OCI-M1 (cell line): ENCODE measurements around the gene TSPAN9.
A peak's percentile ranks its signal among the peaks of the same experiment; 100 is the strongest.

Experiments used
- DNase-seq: peaks from one replicate; lab custom pipeline; 2025; lab: John Stamatoyannopoulos, UW

TSPAN9 gene

DNA sequence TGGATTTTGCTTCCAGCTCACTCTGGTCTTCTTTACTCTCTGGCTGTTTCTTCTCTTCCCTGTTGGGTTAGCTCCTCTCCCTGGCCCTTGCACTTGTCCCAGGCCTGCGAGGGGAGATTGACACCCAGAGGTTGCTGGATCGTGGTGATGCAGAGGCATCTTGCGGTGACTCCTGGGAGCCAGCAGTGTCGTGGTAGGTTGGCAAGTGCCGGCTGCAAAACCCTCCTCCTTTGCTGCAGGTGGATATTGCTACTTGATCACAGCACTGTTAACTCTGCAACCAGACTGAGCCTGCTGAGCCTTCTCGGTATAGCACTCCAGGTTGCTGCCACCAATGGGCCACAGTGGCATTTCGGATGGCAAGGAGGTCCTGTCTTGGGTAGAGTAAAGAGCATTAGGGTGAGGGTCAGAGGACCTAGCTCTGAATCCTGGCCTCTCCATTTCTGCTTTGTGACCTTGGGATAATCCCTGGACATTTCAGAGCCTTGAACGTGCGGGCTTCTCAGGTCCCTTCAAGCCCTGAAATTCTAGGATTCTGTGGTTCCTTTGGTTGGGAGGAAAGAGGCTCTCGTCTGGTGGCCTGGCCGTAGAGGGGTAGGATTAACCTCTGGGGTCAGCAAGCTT, 87.4 kb downstream of the TSPAN9 start:
- DNase-seq: no peak

DNA sequence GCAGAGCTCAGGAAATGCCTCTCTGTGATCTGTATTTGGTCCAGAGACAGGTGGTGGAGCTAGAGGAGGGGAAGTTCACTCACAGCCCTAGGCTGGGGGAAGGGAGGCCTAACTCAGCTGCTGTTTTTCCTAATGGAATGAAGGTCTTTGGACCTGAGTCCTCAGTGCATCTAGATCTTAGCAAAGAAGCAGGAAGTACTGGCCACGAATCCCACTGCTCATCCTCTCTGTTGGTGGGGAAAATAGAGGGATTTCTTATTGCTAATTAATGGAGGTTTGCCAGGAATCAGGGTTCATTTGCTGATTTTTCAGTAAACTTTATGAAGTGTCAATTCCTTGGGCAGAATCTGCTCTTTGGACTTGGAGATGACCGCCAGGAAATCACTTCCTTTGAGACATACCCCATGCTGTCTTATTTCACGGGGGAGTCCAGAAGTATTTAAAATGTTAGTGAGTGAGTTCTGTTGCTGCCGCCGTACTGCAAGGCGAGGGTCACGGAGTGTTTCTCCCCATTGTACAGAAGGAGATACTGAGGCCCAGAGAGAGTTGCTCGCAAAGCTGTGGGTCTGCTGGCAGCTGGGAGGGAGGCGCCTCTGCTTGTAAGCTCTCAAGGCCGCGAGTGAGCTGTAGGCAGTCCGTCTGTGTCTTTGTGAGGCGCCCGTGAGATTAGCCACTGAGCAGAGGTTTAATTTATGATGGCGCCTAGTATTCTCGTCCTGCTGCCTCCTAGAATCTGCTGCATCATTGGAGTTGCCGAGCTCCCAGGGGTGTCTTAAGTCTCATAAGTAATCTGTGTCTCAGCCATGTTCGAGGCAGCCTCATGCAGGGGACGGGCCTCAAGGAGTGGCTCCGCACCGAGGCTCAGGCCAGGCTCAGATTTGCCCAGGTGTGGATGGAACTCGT, 88.2 kb downstream of the TSPAN9 start:
- DNase-seq: no peak

DNA sequence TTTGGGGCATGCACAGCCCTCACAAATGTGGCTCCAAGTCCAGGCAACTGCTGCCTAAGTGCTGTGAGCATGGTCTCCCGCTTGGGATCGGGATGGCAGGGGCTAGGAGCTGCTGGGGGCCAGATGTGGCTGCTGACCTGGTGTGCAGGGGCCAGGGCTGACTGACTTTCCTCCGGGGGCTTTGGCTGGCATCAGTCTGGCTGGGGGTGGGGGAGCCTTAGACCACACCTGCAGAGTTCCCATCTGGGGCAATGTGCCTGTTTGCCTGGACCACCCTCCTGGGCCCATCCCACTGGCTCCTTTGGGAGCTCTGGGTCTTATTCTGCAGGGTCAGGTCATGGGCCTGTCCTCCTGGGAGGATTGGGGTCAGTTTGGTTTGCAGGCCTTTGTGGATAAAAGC, 90.5 kb downstream of the TSPAN9 start:
- DNase-seq: no peak

DNA sequence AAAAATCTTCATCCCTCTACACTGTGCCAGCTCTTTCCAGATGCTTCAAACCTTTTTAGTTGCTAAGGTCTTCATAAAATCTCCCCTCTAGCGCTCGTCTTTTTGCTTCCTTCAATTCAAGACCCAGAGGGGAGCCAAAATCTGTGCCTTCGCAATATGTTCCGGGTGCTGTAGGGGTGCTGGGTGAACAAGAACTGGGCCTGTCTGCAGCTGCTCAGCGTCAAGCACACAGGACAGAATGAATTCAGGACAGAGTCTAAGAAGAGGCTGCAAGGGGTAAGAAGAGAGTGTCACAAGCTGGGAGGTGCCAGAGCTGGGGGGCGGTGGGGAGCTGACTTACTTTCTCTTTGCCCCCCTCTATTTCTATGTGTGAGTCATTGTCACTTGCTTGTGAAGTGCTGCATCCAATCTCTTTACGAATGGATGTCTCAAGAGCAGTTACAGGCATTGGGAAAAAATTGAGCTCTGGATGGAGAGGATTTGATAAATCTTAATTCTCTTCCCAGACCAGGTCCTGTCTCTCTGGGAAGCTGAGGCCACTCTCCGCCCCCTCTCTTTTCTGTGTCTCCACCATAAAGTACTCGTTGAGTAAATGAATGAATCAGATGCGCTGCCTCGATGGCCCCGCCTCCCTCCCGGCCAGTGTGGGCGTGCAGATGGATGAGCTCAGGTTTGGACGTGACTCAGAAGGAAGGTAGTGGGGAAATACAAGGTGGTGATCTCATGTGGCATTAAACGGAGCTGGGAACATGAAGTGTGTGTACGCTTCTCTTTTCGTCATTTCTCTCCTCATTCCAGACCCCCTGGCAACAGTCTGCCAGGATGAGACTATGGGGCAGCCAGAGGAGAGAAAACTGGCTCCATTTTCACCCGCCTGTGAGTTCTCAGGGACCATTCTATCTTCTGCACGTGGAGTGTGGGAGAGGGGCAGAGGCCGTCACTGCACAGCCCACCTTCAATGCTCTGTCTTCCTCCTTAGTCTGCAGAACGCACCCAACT, 91.3 kb downstream of the TSPAN9 start:
- DNase-seq: peak; percentile 2

DNA sequence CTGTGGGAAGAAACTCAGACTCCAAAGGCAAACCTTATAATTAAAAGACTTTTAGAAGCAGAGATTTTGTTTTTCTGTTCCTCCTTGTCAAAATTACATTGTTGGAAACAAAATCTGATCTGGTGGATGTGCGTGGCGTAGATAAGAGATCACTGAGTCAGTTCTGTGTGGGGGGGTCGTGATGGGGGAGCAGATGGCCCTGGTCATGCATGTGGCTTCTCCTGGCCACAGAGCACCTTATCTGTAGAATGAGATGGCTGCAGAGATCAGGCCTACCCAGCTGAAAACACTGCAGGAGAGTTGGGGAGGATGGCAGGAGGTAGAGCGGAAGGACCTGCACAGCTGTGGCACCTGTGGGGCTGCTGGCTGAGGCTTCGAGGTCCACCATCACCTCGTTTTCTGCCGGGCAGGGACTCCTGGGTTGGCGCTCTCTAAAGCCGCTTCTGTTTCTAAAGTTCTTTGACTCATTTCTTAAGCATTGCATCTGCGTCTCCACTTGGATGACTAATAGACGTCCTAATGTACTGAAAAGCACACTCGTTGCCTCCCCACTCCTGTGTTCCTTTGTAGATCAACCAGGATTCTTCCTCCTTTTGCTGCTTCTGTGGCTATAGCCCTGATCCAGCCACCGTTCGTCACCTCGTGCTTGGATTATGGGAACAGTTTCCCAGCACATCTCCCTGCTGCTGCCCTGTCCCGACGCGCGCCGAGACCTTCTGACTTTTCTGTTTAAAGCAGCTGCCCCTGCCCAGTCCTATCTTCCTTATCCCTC, 93.4 kb downstream of the TSPAN9 start:
- DNase-seq: no peak

DNA sequence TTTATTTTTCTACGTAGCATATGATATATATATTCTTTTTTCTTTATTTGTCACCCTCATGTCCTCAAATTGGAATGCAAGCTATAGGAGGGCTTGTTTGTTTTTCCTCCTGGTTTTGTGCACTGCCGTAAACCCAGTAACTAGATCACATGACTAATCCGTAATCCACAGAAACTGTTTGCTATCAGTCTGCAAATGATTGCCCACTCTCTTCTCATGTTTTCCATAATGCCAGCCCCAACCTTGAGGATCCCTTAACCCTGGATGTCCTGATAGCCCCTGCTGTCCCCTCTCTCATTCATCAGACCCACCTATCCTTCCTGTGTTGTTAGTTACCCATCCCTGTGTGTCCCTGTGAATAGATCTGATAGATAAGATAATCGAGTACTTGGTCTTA, 94.0 kb downstream of the TSPAN9 start:
- DNase-seq: no peak

DNA sequence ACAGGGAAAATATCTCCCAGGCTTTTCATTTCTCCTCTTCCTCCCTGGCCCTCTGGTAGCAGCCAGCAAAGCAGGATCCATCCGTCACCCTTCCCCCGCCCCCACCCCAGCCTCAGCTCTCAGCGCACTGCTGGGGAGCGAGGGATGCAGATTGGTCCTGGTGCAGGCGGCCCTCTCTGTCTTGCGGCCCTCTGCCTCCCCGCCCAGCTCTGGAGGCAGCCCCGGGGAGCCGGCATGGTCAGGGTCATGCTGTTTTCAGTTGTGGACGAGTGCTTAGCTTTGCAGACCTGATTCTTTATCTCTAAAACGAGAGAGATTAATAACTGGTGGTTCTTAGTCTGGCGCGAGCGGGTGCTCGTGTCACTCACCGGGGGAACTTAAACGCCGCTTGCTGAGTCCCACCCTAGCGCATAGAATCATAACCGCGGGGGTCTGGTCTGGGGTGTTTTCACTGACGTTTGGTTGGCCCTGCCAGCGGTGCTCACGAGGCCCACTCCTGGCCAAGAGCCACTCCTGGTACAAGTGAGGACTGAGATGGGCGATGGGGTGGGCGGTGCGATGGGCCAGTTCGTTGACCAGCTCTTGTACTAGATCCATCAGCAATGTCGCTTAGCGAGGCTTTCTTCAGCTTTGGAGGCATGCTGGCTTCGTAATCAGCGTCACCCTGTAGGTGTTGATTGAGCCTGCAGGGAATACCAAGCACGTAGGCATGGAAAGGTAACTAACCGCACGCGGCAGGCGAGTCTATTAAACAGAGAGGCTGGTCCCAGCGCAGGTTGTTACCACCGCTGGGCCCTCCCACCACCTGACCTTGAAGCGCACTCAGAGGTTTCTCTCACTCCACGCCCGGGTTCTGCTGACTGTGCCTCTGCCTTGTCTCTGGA, 95.2 kb downstream of the TSPAN9 start:
- DNase-seq: no peak

DNA sequence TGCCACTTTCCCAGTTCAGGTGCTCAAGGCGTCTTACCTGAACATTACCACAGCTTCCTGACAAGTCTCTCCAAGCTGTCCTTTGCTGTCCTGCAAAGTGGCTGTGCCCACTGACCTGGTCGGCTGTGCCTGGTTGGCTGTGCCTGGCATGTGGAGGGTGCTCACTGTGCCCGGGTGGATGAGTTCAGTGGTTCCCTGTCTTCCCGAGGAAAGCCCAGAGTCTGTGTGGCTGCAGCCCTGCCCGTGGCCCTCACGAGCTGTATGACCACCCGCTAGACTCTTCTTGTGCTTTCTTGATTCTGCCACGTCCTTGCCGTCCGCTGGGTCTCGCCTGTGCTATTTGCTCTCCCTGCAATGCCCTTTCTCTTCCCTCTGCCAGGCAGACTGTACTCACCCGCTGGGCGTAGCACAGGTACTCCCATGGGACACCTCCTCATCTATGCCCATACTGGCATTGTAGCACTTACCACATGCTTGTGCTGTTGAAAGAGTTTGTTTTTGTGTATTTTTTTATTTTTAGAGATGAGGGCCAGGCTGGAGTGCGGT, 95.9 kb downstream of the TSPAN9 start:
- DNase-seq: no peak

DNA sequence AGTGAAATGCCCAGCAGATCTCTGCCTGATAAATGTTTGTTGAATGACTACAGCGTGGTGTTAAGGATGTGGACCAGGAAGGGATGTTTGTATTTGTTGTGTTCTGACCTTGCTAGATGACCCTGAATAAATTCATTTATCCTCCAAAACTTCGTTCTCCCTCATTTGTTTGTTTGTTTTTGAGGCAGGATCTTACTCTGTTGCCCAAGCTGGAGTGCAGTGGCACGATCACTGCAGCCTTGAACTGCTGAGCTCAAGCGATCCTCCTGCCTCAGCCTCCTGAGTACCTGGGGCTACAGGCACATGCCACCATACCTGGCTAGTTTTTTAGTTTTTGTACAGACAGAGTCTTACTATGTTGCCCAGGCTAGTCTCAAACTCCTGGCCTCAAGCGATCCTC, 96.7 kb downstream of the TSPAN9 start:
- no peak for DNase-seq

DNA sequence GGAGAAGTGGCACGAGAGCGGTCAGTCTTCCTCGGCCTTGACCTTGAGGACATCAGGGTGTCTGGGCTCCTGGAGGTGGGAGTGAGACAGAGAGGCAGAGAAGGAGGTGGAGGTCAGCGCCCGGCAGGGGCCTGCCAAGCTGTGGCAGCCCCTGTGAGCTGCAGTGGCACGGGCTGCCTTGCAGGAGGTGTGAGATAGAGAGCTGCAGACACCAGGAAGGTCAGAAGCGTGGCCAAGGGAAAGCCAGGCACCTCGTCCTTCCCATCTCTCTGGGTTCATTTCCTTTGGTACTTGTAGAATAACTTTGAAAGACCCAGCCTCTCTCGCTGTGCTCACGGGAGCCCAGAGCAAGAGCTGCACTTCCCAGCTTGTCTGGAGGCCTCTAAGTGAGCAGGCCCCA, 98.1 kb downstream of the TSPAN9 start:
- DNase-seq: no peak

DNA sequence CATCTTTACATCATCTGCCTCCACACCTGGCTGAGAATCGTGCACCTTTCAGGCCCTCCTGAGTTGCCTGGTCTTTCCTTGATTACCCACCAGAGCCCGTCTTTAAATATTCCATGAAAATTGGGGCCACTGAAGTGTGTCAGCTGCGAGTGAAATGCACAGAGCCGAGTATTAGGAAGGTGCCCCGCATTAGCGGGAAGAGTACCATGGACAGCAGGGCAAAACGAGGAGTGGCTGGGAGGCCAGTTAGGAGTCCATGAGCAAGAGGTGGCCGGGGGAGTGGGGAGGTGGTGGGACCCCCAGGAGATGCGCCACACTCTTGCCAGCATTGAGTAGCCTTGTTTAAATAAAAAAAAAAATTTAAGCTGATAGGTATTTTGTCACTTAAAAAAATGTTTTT, 99.6 kb downstream of the TSPAN9 start:
- DNase-seq: no peak

DNA sequence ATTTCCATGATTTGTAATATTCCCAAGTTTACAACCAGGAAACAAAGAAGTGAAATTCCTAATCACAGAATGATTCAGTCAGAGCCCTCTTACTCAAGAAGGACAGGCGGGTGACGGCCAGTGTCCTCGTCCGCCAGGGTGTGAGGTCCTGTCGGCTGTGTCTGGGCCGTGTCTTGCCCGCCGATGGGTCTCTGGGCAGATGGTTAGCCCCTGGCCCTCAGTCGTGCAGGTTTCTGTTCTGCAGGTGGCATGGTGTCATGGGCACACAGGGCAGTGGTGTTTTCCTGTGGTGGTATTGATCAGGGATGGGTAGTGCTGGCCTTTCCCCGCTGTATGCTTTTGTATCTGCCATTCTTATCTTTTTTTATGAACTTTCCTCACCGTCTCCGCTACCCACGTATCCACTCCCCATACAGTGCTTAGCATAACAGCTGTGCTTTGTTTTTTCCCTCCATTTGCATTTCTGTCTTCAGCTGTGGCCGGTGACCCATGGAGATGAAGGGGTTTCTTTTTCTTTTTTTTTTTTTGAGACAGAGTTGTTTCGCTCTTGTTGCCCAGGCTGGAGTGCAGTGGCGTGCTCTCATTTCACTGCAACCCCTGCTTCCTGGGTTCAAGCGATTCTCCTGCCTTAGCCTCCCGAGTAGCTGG, 100.7 kb downstream of the TSPAN9 start:
- no peak for DNase-seq

DNA sequence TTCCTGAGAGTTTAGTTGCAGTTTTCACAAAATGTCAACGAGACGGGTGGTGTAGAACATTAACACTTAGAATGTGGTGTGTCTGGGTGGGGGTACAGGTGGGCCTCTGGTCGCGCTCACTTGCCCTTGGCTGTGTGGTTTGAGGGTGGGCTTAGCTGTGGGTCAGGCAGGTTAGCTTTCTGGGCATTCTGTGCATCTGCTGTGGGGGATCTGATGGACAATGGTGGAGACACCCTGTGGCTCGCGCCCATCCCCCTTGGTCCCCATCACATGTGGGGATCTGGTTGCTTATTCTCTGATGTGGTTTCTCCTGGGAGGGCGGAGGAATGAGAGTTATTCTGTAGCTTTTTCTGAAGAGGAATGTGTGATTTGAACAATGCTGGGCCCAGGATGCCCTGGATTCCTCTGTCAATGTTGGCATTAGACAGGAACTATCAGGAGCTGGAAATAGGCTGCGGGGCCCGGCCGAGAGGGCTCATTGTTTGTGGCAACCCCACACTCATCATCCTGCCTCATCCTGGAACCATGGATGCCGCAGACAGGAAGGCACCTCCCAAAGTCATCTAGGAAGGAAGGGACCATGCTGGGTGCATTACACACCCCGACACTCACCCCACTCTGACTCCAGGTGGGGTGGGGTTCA, 101.6 kb downstream of the TSPAN9 start:
- DNase-seq: no peak

DNA sequence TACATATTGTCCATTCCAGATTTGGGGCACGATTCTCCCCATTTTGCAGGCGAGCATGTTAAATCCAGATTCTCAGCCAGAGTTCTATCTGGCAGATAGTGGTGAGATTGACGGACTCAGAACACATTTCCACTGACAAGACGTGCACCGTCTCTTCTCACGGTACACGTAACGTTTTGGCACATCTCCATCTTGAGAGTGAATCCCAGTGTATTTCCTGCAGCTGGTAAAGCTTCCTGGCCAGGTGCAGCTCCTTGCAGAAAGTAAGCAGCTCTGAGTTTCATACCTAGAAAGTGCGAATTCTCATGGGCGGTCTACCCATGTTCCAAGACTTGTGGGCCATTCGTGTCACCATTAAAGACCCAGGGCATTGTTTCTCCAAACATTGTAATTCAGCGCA, 102.6 kb downstream of the TSPAN9 start:
- DNase-seq: no peak

DNA sequence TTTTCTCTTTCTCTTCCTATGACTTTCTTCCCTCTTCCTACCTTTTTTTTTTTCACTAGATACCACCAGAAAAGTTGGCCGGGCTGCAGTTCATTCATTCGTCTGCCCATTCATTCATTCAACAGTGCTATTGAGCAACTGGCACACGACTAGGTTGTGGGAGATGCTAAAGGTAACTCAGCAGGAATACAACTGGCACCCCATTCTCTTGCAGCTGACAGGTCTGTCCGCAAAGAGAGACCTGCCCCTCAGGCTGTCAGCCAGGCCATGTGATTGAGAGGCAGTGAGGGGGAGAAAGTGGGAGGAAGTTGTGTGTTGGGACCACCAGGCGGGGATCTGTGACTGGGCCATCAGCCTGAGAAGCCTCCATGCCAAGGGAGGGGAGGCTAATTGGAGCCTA, 105.2 kb downstream of the TSPAN9 start:
- no peak for DNase-seq

DNA sequence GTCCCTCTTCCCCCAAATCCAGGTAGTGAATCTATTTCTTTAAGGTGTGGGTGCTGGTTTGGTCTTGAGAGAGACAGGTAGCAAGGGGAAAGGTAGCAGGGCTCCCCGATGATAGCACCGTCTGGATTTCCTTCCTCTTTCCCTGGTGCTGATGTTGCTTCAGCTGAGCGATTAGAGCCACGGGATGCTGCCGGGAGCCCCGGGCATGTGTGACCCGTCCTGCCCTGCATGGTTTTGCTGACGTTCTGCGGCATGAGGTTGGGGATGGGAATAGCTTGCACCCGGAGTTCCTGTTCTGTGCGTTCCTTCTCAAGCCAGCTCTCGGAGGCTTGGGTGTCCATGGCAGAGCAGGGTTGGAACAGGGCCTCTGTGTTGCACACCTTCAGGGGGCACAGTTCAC, 107.3 kb downstream of the TSPAN9 start:
- DNase-seq: no peak

DNA sequence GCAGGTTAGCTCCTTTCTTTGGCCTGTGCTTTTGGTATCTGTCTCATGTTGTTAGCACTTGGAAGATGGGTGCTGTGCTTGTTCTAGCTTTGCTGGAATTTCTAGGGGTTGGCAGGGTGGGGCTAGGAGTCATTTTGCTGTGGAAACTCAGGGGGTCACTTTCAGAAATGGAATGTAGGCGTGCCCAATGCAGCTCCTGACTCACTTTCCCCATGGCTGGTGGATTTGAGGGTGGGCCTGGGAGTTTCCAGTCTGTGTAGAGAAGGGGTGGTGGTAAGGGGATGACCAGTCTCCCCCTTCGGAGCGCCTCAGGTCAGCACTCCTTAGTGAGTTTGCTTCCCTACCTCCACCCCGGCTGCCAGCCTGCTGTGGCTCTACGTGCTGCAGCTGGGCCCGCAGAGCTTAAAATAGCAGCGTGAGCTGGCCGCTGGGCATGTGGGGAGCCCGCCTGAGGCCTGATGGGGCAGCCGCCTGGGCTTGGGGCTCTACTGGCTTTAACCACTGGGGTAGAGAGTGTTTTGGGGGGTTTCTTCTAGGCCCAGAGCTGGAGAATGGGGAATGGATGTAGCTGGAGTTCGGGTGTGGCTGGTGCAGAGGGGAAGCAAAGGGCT, 108.2 kb downstream of the TSPAN9 start:
- no peak for DNase-seq

DNA sequence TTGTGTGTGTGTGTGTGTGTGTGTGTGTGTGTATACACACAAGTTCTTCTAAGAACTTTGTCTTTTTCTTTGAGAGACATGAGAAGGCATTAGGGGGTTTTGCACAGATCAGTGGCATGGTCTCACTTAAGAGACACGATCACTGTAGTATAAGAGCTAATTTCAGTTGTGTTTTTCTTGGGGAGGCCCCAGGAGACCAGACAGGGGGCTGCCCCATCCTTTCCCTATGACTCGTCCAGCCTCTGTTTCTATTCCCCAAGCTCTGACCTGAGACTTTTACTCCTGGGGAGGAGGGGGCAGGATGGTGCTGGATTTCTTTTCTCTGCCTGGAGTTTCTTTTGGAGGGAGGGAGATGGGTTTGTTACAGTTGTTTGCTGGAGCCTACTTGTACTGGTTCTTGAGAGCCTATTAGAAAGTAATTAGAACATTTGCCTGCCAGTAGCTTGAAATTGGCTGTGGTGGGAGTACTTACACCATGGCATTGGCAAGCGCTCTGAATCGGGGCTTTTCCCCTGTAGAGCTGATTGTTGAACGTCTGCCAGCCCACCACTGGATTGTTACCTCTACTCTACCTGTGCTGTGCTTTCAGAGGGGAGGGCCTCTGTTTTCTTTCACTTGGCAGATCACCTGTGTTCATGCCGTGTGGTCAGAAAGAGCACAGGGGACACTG, 109.5 kb downstream of the TSPAN9 start:
- DNase-seq: no peak
